Nucleus accumbens (tissue), 56 donors: ENCODE results near the gene SLC35F6.
"Not testable (repeated sequence)": the region's sequence is repeated elsewhere in the genome, so short reads cannot be mapped to it uniquely, and the experiment has no call there.

Experiments
- DNase-seq, 56 donors: peaks; one replicate each; lab custom pipeline; 2025; lab: John Stamatoyannopoulos, UW

The SLC35F6 gene

DNA sequence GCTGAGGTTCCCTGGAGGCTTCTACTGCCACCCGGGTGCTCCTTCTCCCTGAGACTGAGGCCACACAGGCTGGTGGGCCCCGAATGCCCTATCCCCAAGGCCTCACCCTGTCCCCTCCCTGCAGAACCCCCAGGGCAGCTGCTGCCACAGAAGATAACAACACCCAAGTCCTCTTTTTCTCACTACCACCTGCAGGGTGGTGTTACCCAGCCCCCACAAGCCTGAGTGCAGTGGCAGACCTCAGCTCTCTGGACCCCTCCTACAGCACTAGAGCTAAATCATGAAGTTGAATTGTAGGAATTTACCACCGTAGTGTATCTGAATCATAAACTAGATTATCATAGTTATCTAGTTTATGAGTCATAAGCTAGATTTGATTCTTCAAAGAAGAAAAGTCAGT lies 14.4 kb downstream of the SLC35F6 start:
- DNase-seq: no peak

DNA sequence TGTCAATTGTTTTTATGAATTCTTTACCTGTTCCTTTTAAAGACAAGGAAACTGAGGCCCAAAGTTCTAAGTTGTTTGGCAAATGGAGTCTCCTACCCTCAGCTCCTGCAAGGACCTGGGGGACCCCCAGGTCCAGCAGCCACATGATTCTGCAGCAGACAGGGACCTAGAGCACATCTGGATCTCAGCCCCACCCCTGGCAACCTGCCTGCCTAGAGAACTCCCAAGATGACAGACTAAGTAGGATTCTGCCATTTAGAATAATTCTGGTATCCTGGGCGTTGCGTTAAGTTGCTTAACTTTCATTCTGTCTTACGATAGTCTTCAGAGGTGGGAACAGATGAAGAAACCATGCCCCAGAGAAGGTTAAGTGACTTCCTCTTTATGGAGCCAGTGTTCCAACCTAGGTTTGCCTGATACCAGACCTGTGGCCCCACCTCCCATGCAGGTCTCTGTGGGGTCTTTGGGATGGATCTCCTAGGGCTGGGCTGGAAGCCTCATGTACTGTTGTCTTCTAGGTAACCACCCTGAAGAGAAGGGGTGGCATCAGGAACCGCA lies 16.2 kb downstream of the SLC35F6 start:
- no peak for DNase-seq

DNA sequence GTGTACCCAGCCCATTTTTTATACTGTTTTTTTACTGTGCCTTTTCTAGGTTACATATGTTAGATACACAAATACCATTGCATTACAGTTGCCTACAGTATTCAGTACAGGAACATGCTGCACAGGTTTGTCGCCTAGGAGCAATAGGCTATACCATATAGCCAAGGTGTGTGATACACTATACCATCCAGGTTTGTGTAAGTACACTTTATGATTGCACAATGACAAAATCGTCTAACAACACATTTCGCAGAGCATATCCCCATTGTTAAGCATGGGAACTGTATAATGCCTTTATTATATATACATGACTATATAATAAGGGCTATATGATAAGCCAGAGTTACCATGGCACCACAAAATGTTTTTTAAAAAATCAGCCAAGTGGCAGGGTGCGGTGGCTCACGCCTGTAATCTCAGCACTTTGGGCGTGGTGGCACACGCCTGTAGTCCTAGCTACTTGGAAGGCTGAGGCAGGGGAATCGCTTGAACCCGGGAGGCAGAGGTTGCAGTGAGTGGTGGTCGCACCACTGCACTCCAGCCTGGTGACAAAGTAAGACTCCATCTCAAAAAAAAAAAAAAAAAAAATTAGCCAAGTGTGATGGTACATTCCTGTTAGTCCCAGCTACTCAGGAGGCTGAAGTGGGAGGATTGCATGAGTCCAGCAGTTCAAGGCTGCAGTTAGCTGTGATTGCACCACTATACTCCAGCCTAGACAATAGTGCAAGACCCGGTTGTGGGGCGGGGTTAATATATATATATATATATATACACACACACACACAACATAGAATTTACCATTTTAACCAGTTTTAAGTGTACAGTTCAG lies 19.0 kb downstream of the SLC35F6 start:
- DNase-seq: no peak

DNA sequence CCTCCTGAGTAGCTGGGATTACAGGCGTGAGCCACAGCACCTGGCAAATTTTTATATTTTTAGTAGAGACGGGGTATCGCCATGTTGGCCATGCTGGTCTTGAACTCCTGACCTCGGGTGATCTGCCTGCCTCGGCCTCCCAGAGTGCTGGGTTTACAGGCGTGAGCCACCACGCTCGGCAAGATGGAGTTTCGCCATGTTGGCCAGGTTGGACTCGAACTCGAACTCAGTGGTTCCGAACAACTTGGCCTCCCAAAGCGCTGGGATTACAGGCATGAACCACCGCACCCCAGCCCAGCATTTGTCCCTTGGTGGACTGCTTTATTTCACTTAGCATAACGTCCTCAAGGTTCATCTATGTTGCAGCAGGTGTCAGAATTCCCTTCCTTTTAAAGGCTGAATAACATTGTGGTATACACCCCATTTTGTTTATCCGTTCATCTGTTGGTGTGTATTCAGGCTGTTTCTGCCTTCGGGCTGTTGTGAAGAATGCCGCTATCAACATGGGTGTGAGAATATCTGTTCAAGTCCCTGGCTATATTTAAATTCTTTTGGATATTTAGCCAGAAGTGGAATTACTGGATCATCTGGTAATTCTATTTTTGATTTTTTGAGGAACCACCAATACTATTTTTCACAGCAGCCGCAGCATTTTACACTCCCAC lies 20.6 kb downstream of the SLC35F6 start:
- DNase-seq: no peak

DNA sequence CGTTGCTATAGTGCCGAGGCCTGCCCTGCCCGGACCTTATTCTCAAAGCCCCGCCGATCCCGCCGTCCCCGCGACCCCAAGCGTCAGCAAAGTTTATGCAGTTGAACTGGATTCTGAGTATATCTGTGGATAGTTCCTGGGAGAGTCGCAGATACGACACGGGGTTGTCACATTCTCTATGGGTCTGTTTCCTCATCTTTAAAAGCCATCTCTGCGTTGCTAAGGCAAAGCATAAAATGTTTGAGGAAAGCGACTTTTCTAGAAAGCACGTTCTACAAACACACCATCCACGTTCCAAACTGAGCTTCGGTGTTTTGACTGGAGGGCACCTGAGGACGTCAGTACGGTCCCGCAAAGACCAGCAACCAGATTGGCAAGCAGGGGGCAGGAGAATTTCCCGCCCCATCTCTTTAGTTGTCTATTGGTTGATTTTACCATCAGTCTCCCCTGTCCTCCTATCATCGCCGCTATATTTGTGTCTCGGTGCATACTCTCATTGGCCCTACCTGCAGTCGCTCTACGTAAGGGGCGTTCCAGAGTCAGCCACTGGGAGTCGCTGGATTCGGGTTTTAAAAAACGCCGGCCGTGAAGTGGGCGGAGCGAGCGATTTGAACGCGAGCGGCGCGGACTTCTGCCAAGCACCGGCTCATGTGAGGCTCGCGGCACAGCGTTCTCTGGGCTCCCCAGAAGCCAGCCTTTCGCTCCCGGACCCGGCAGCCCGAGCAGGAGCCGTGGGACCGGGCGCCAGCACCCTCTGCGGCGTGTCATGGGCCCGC lies 21.5 kb downstream of the SLC35F6 start, which contains the start of gene CENPA:
CENPA (plus strand) TSS at position 626 of the 776 bp plus-strand sequence; CDS start at position 767, 141 bp downstream.
- peak; percentile 54 to 98 (median 92) for DNase-seq

DNA sequence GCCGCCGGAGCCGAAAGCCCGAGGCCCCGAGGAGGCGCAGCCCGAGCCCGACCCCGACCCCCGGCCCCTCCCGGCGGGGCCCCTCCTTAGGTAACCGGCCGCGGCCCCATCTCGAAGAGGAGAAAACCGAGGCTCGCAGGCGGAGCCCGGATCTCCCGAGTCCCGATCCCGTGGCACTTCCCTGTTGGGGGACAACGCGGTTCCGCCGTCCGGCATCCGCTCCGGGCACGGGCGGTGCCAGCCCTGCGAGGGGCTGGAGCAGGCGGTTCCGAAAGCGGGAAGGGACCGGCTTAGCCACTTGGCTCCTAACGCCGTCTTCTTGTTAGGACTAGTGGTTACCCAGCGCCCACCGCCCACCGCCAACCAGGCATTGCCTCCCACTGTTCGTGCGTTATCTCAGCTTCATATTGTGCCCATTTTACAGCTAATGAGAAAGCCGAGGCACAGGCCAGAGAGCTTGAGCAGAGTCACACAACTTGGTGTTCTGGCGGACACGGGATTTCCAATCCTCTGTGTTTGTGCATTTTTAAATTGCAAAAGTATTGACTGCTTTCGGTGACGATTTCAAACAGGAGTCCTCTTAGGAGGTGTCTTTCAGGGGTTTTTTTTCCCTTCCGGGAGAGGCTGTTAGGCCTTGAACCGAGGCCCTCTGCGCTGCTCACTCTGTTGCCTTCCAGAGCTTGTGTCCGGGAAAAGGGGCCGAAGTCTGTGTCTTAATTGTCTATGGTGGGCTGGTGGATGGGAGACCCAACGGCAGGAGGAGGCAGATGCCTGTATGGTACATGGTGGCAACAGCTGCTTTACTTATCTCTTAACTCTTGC lies 22.3 kb downstream of the SLC35F6 start:
- DNase-seq: peak in 1 of 56 donors; percentile 49

DNA sequence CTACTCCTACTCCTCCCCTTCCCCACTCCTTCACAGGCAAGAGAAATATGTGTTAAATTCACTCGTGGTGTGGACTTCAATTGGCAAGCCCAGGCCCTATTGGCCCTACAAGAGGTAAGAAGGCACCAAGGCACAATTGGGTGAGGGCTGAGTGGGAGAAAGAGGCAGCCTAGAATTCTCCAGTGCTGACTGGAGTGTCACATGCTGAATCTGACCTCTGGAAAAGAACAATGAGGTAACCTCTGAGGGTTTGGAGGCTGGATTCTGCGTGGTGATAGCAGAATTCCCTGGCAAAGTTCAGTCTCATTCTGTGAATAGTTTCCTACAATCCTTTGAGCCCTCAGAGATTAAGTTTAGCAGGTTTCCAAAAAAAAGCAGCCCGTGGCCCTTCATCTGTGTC lies 28.6 kb downstream of the SLC35F6 start:
- DNase-seq: no peak

DNA sequence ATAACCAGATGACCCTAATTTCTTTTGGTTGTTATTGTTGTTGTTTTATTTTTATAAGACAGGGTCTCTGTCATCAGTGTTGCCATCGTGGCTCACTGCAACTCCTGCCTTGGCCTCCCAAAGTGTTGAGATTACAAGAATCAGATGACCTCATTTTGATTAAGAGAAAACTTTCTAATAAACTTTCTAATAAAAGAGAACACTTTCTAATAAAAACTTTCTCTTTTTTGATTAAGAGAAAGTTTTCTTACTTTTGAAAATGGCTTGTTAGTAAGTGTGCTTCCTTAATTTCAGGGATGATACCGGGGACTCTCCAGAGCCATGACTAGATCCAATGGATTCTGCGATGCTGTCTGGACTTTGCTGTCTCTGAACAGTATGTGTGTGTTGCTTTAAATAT lies 29.4 kb downstream of the SLC35F6 start:
- no peak for DNase-seq

DNA sequence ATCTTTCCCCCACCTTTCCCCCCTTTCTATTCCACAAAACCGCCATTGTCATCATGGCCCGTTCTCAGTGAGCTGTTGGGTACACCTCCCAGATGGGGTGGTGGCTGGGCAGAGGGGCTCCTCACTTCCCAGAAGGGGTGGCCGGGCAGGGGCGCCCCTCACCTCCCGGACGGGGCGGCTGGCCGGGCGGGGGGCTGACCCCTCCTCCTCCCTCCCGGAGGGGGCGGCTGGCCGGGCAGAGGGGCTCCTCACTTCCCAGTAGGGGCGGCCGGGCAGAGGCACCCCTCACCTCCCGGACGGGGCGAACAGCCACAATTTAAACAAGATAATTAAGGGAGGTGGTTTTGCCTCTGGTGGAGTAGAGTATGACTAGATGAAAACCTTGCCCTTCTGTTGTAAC lies 31.1 kb downstream of the SLC35F6 start:
- not testable (repeated sequence) for DNase-seq

DNA sequence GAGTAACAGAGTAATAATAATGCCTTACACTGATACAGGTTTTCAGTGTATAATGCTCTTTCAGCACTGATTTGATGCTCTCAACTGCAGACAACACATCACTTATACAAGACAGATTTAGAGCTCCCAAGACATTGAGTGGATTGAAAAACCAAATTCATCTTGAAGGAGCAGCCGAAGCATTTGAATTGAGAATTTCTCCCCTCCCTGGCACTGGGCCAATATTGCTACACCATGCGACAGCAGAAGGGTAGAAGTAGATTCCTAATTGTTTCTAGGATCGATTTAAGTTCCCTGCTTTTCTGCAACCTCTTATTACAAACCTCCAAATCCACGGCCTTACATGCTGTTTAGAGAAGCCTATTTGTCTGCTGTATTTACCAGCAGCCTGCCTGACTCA lies 37.2 kb downstream of the SLC35F6 start:
- DNase-seq: no peak

DNA sequence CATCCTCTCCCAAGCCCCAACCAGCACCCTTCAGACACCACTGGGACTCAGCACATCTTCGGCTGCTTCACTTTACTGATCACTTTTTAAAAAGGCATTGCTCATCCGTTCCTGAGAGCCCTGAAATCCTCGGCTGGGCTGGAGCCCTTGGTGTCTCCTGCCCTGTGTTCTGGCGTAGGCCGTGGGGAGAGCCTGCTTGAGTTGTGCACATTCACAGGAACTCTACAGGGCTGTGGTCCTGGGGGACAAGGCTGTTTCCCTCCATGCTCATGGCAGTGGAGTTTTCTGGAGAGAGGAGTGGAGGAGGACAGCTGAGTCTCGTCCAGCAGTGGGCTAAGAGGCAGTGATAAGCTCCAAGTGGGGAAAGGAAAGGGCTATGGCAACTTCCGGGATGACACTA lies 37.7 kb downstream of the SLC35F6 start:
- DNase-seq: no peak

DNA sequence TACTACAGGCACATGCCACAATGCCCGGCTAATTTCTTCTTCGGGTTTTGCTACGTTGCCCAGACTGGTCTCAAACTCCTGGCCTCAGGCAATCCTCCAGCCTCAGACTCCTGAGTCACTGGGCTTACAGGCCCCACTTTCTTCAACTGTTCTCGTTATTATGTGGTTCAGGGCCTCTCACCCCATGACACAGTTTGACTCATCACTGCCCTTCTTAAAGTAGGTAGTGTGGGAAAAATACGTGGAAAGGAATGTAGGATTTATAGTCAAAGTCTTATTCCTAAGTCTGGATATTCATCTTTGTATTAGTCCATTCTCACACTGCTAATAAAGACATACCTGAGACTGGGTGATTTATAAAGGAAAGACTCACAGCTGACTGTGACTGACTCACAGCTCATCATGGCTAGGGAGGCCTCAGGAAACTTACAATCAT lies 41.2 kb downstream of the SLC35F6 start:
- DNase-seq: no peak

DNA sequence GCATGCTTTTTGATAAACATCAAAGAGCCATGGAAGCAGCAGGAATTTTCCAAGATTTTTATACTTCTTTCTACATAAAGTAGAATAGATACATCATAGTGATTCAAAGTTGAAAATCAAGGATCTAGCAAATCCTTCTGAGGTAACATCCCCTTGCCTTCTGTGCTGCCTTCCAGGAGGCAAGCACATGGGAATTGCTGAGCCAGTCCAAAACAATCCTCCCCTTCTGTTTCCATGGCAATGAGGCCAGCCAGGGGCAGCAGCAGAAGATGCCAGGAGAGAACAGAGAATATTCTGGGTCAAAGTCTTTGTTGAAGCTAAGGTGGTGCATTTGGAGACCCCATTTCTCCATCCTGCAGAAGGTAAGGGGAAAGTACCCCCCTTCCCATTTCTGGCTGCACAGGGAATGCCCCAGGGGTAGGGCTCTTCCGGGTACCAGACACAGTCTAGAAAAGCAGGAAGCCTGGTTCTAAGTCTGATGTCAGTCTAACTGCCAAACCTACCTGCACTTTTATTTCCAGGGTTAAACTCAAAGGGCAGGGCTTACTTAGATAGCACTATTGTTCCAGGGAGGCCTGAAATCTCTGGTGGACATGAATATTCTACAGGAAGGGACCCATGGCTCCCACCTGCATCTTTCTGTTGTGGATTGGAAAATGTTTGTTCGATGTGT lies 43.8 kb downstream of the SLC35F6 start:
- DNase-seq: peak in 6 of 56 donors; percentile 3 to 29 (median 8)

DNA sequence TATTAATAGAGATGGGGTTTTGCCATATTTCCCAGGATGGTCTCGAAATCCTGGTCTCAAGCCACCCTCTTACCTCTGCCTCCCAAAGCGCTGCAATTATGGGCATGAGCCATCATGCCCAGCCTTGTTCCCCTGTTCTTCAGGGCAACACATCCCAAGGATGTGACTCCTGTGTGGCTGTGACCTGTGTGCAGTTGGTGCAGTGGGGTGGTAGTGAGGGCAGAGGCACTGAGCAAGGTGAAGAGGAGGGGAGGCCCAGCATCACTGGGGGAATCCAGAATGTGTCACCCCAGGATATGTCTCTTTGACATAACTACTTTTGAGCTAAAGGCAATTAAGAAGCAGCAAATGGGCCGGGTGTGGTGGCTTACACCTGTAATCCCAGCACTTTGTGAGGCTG lies 45.1 kb downstream of the SLC35F6 start:
- no peak for DNase-seq

DNA sequence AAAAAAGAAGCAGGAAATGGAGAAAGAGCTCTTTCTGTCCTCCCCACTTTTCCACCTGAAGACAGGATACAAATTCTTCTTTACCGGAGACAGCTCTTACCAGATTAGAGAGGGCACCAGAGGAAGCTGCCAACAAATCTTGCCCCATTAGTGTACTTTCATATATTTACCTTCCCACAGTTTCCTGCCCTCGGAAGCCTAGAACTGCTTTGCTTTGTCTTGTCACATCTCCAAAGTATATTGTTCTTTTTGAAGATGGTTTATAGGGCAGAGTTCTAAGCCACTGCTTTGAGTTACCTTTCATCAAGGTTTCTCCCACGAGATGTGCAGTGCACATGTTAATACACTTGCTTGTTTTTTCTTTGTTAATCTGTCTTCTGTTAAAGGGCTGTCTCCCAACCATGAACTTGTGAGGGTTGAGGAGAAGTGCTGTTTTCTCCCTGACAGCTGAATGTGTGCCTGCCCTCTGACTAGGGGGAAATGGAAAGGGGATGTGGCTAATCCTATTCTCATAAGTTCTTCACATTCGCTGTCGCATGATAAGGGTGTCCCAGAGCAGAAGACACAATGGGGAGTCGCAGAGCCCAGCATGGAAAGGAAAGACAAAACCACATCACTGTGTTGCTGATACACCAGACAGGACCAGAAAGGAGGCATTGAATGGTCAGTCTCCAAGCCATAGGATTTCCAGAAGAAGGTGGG lies 45.9 kb downstream of the SLC35F6 start:
- peak in 4 of 56 donors; percentile 7 to 17 (median 14) for DNase-seq

DNA sequence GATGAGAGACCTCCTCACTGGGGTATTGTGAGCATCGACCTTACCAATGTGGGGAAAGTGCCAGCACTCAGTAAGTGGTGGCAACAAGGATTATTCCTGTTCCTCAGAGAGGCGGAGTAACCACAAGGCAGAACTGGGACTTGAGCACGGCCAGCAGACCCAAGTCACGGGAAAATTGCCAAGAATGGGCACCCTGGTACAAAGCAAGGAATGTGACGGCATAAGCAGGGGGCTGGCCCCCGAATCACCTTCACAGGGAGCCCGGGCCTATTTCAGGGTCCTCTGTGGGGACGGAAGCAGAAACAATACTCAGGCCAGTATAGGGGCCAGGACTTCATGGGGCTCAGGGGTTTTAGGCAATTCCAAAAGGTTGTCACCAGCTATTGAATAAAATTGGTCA lies 47.2 kb downstream of the SLC35F6 start:
- no peak for DNase-seq

DNA sequence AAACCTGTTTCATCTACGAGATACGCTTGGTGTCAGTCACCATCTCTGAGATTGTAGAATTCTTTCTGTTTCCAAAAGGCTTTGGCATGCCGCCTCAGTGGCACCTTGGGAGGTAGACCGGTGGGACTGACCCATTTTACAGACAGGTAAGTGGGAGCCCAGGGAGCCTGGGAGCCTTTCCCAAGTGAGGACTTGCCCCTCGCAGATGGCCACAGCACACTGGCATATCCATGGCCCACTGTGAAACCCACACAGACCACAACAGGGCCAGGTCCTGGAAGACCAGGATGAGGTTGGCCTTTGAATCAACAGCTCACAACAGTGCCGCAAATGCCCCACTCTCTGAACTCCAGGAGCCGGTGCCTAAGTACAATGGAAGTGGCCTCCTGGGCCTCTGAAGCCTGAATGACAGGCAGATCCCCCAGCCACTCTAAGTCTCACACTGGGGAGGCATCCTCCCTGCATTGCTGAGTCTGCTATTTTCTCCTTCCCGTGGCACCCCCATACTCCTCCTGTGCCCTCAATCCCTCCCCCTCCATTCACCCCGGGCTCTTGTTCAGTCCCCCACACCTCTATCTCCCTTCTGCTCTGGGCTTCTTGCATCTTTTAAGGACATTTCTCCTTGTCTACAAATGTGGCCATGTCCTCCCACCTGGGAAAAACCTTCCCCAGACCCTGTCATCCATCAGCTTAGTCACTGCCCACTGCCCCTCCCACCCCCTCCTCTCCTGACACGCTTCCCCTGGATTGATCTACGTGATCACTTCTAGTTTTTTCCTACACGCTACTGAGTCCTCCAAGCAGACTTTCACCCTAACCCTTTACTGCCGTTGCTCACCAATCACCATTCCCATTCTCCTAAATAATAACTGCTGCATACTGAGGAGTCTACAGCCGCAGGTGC lies 48.0 kb downstream of the SLC35F6 start:
- DNase-seq: no peak

DNA sequence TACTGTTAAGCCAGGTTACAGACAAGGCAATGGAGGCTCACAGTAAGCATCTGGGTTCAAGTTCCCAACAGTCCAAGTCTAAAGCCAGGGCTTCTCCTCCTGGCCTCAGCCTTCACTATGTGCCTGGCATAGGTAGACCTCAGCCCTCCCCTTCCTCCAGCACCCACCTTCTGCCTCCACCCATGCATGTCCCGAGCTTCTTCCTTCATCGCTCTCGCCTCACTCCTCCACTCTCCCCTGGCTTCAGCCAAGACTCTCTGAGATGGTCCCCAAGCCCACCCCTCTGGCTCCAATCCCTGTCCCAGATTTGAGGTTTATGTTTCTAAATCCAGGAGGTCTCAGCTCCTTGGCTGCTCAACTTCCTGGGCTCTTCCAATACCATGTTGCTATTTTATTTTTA lies 48.6 kb downstream of the SLC35F6 start:
- no peak for DNase-seq
